LNCAP (cell line): ENCODE data around the gene ESYT2.

Experiments
- CTCF ChIP-seq: fragments of 450-650 bp; IDR thresholded peaks from 2 replicates; pipeline ENCODE4 v1.5.1; 2017; ENCODE audit warnings: mild to moderate bottlenecking

Gene ESYT2

GRCh38 chr7:158824028-158824427, 5.3 kb downstream of the ESYT2 start:
- no peak for TF ChIP-seq CTCF

- TF ChIP-seq CTCF: no peak
These were observed 7.9 kb downstream of the ESYT2 start for GRCh38 chr7:158821171-158822031.

GRCh38 chr7:158820656-158821055, 8.7 kb downstream of the ESYT2 start:
- TF ChIP-seq CTCF: no peak

GRCh38 chr7:158819571-158820203, 9.6 kb downstream of the ESYT2 start:
- TF ChIP-seq CTCF: no peak

- no peak for TF ChIP-seq CTCF
These were observed 10.7 kb downstream of the ESYT2 start for GRCh38 chr7:158818325-158819213.

GRCh38 chr7:158816995-158817394, 12.3 kb downstream of the ESYT2 start:
- no peak for TF ChIP-seq CTCF

- TF ChIP-seq CTCF: no peak
These were observed 13.0 kb downstream of the ESYT2 start for GRCh38 chr7:158816271-158816670.
